ENCODE measurements around the gene C11orf52.

DNA sequence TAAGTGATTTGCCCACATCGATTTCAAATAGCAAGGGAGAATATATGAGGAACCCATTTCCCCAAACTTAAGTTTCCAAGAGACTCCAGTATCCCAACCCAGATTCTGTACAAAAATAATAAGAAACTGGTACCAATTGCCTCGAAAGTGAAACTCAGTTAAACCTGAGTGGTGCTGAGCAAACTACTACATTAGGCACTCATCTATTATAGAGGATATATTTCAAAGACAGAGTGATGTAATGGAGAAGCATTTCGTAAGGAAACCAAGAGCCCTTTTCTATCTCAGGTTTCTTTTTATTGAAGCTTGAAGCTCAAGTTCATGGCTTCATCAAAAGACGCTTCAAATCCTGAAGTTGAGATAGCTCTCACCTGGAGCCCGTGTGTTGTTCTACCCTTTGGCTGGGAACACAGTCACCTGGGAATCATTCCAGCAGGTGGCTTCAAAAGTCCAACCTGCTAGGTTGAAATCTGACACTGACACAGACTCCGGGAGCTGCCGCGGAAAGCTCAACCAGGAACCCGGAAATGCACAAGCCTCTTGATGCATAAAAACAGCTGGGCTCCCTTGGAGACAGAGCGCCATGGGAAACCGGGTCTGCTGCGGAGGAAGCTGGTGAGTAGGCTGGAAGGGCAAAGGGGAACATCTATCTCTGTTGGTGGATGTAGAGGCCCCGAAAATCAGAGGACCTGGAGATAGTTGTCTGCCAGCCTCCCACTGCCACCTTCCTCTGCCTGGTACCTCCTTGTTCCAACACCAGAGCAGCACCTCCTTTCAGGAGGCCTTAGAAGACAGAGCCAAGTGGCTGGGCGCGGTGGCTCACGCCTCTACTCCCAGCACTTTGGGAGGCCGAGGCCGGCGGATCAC is at the start of gene C11orf52:
- no peak for TF ChIP-seq POLR2AphosphoS5 (IDR thresholded peaks at IDR 0.05)
- TF ChIP-seq, protein P1, sequence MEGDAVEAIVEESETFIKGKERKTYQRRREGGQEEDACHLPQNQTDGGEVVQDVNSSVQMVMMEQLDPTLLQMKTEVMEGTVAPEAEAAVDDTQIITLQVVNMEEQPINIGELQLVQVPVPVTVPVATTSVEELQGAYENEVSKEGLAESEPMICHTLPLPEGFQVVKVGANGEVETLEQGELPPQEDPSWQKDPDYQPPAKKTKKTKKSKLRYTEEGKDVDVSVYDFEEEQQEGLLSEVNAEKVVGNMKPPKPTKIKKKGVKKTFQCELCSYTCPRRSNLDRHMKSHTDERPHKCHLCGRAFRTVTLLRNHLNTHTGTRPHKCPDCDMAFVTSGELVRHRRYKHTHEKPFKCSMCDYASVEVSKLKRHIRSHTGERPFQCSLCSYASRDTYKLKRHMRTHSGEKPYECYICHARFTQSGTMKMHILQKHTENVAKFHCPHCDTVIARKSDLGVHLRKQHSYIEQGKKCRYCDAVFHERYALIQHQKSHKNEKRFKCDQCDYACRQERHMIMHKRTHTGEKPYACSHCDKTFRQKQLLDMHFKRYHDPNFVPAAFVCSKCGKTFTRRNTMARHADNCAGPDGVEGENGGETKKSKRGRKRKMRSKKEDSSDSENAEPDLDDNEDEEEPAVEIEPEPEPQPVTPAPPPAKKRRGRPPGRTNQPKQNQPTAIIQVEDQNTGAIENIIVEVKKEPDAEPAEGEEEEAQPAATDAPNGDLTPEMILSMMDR (IDR thresholded peaks at IDR 0.05; ENCODE audit: poor library complexity, severe bottlenecking): no peak

All from neural cell (in vitro differentiated cells).